GM12801 (cell line): ENCODE measurements around the gene BEX1.

Source experiments
- TF ChIP-seq, protein P1 (sequence below): IDR thresholded peaks from one replicate; pipeline ENCODE4 v1.5.1; 2011; ENCODE audit warnings: control low read depth; ENCODE audit not compliant: insufficient read length; ENCODE audit errors: extremely low read depth

Gene BEX1

DNA sequence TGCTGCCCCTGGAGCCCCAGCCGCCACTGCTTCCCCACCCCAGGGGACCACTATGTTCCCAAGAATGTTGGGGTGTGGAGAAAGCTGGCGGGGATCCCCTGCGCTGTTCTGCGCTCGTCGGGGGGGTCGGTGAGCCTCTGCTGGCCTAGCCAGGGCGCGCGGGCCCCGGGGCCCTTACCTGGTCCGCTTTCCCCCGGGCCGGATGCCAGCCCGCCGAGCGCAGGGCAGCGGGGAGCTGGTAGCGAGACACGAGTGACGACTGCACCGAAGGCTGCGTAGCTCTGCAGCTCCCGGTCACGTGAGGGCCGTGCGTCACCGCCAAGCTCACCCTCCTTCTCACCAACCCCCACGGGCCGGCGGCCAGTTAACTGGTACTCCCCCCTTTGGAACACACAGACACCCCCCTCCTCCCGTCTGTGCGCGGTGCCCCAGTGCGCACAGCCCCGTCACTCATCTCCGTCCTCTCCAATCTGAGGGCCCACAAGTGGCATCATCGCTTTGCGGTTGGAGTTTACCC is at the start of gene BEX1:
Gene BEX1 (minus strand): TSS at position 254 of the 517 bp plus-strand sequence. CDS start 897 bp downstream, outside the sequence.
- TF ChIP-seq, protein P1, sequence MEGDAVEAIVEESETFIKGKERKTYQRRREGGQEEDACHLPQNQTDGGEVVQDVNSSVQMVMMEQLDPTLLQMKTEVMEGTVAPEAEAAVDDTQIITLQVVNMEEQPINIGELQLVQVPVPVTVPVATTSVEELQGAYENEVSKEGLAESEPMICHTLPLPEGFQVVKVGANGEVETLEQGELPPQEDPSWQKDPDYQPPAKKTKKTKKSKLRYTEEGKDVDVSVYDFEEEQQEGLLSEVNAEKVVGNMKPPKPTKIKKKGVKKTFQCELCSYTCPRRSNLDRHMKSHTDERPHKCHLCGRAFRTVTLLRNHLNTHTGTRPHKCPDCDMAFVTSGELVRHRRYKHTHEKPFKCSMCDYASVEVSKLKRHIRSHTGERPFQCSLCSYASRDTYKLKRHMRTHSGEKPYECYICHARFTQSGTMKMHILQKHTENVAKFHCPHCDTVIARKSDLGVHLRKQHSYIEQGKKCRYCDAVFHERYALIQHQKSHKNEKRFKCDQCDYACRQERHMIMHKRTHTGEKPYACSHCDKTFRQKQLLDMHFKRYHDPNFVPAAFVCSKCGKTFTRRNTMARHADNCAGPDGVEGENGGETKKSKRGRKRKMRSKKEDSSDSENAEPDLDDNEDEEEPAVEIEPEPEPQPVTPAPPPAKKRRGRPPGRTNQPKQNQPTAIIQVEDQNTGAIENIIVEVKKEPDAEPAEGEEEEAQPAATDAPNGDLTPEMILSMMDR = no peak

DNA sequence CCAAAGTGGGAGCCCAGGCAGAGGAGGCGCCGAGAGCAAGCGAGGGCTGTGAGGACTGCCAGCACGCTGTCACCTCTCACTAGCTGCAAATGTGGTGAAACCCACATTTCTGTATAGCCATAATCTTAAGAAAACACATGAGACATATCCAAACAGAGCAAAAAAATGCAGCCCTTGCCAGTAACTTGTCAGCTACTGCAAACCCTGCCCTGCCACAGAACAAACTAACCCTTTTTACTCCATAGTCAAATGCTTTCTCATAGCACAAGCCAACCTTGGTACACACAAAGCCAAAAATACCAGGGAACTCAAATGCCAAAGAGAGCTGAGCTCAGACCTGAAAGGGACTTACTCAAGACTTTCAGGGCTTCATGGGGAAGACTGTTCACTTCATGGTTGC is 43.9 kb upstream of the BEX1 start:
- TF ChIP-seq, protein P1 = no peak

DNA sequence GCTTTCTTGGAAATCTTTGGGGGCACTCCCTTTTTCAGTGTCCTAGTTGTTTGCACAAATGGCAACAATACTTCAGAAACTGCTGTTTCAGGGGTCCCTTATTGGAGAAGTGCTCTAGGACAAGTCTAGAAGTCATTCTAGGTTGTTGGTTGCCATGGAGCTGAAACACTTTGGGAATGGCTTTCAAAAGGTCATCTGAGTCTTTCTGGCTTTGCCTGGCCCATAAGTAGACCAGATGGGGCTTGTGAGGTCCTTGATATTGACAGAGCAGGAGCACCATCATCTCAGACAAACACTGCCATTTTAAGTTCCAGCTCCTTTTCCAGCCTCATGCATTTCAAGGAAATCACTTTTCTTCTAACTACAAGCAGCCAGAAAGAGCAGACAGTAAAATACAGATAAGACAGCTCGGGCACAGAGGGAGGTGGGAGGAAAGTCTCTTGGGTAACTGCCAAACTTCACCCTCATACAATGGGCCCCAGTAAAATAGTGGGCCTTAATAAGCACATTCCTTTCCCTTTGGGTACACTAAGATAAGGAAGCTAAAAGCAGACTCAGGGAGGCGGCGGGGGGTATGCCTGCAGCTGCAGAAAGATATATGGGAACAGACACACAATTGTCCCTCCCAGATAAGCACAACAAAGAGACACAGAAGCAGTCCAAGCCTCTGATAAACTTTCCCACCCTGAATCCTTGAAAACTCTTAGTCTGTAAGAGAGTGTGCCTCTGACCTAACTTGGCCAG is 37.5 kb upstream of the BEX1 start:
- TF ChIP-seq, protein P1 = no peak

DNA sequence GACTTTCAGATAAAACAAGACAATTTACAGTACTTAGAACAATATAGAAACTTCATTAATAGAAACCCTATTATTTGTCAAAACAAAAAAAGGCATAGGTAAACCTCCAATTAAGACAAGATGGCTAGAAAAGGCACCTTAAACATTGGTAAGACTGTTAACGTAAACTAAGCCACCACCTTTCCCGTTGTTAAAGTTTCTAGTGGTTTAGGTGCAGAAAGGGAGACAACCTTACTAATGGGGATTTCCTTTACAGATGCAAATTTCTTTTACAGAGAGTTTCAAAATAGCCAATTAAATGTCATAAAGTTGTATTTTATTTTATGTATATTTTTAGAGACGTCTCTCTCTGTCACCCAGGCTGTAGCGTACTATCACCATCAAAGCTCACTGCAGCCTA is 36.5 kb upstream of the BEX1 start:
- TF ChIP-seq, protein P1 = no peak

DNA sequence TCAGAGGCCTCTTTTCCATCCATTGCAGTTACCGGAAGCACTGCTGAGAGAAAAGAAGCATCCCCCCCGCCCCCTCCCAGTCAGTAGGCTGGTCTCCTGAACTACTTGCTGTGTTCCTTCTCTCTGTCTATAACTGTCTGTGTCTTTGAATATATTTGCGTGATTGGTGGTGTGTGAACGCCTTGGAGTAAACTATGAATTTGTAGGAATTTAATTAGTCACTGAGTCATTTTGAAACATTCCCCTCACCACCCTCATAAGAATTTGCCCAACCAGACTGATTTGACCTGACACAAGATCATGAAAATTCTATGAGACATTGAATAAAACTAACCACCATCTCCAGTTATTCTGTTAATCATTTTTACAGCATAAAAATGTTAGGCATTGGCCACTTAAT is 35.7 kb upstream of the BEX1 start:
- TF ChIP-seq, protein P1 = no peak

DNA sequence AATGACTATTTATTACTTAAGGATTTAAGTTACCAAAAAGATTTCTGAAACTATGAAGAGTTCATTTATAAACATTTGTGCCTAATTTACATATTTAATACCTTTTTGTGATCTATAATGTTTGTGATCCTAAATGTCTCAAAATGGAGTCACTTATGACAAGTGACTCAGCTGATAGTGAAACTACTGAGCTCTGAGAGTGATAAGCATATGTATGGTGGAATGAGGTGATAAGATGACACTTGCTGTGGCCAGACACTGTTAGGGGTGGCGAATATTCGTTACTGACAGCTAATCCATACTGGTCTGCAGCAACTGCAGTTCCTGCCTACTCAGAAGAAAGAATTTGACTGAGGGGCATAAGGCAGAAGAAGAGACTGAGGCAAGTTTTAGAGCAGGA is 34.5 kb upstream of the BEX1 start:
- TF ChIP-seq, protein P1 = no peak

DNA sequence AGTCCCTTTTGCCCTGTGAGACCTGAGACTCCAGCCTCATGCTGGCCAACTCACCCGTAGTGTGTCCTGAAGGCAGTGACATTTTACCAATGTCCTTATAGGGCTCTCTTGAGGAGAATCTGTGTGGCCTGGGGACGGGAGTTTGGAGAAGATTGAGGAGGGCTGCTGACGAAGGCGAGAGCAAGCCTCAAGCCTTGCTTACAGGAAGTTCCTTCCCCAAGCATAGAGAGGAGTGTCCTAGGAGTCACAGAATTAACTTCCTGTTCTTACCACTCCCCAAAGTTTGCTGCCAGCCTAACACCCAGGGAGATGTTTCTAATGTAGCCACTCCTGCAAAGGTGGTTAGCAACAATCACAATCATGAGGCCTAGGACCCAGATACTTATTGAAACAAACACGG is 29.0 kb upstream of the BEX1 start, which contains the start of gene NXF3:
Gene NXF3 (minus strand): TSS at position 202 of the 400 bp plus-strand sequence. CDS start 120 bp downstream, at position 82.
- TF ChIP-seq, protein P1 = no peak
